ENCODE data around the gene CXCL9.
"Not testable (repeated sequence)": the region's sequence is repeated elsewhere in the genome, so short reads cannot be mapped to it uniquely, and the experiment has no call there.

CXCL9 gene

GRCh38 chr4:76011700-76012387, 4.5 kb upstream of the CXCL9 start:
- DNase-seq, result no peak

DNA sequence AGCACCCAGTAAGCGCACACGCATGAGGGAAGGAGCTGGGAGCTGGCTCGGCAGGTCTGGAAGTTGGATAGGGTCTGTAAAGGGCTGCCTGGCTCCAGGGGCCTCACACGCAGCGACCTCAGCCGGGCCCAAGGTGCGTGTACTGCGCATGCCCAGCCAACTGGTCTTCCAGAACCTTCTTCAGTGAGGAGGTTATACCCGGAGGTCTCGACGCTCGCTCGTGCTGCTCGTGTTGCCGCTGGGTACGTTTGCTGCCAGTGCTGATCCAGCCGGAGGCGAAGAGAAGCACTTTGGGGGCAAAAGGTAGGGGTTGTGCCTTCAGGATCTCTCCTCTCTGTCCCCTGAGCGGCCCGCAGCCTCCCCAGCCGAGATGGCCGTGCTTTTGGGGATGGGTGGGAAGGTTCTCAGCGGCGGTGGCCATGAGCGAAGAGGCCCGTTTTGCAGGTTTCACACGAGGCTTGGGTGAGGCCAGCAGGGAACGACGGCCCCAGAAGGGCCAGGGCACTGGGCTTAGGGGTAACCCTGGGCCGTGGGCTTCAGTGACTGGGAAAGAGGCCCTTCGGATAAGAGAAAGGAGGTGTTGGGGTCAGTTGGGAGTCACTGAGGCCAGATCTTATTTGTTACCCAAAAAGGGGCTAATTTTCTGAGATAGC, 3.8 kb upstream of the CXCL9 start:
- DNase-seq, result no peak

- no peak for DNase-seq
Observed at GRCh38 chr4:76010576-76010975, 3.3 kb upstream of the CXCL9 start.

DNA sequence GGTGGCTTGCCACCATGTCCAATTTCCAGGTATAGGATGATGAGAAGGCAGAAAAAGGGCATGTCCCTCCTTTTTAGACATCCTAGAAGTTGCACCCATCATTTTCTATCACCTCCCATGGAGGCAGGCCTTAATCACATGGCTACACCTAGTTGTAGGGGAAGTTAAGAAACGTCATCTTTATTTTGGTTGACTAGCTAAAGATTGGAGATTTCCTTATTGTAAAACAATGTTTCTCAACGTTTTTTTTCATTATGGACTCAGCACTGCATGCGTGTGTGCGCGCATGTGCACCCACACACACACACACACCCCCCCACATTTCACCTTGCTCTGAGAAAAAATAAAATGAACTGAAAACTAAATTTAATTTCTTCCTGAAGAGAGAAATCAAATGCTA, 2.0 kb upstream of the CXCL9 start:
- no peak for DNase-seq

GRCh38 chr4:76003620-76004019, 3.7 kb downstream of the CXCL9 start:
- DNase-seq, result no peak

GRCh38 chr4:76003035-76003434, 4.3 kb downstream of the CXCL9 start:
- no peak for DNase-seq

DNA sequence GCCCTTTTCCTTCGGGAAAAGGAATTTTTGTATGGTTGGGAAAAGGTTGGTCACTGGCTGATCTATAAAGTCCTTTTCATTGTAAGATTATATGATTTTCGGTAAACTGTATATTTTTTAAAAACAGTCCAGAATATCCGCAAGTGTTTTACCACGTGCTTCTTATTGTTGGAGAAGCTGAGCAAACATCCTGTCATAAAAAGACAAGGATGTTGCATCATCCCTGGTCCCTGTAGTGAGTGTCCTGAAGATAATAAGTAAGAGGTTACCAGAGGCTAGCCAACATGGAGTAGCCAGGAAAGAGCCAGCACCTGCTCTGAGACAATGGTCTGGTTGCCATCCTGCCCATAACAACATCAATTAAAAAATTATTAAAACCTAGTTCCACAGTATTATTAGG, 5.1 kb downstream of the CXCL9 start:
- no peak for DNase-seq

GRCh38 chr4:76001700-76002099, 5.6 kb downstream of the CXCL9 start:
- no peak for DNase-seq

GRCh38 chr4:76000279-76000678, 7.0 kb downstream of the CXCL9 start:
- DNase-seq, result no peak

GRCh38 chr4:75998525-75999147, 8.7 kb downstream of the CXCL9 start:
- not testable (repeated sequence) for DNase-seq

DNA sequence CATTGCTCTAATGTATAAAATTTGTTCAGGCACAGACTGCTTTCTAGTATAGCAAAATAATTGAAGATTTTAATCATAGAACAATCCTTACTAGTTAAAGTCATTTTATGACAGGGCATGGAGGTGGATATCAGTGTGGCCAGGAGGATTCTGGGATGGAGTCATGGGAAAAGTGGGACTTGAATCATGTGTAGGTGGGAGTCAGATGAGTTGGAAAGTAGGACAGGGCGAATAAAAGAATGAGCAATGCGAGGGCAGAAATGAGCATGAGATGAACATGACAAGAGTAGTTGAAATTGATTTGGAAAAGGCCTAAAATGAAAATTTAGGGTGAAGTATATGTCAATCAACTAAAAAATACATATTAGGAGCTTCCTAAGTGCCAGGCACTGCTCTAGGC, 9.4 kb downstream of the CXCL9 start:
- no peak for DNase-seq

DNA sequence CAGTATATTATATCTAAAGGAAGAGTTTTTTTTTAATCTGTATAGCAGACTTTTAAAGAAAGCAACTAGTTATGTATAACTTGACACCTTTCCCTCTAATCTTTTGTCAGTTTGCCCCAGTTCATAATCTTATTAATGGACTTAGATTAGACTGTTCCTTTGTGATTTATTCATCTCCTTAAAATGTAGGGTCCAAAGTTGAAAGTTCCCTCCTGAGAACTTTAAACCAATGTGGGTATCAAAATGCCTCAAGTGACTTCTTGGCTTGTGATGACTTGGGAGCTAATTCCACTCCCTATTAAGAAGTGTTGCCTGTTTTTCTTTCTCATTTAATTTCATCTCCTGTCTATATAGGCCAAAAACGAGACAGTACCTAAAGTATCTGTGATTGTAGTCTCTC, 10.2 kb downstream of the CXCL9 start:
- no peak for DNase-seq

- DNase-seq, result no peak
Observed at GRCh38 chr4:75995727-75996126, 11.6 kb downstream of the CXCL9 start.

GRCh38 chr4:75992462-75992861, 14.8 kb downstream of the CXCL9 start:
- DNase-seq, result no peak

GRCh38 chr4:75989846-75990528, 17.3 kb downstream of the CXCL9 start:
- no peak for DNase-seq

DNA sequence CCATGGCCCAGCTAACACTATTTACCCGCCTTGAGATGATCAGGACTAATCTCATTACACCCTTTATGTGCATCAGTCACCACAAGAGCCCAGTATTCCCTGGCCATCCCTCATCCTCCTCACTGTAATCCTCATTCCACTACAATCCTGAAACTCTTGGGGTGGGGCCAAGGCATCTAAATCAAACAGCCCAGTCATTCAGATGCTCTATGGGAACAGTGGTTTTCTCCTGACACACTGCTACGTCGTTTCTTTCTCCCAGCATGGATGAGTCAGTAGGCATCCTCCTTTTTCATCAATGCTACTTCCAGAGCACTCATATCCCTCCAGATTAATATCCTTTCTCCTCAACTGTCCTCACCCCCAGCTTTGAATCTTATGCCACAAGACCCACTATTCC, 22.2 kb downstream of the CXCL9 start:
- DNase-seq, result no peak

GRCh38 chr4:75980576-75980975, 26.7 kb downstream of the CXCL9 start:
- DNase-seq, result no peak

DNA sequence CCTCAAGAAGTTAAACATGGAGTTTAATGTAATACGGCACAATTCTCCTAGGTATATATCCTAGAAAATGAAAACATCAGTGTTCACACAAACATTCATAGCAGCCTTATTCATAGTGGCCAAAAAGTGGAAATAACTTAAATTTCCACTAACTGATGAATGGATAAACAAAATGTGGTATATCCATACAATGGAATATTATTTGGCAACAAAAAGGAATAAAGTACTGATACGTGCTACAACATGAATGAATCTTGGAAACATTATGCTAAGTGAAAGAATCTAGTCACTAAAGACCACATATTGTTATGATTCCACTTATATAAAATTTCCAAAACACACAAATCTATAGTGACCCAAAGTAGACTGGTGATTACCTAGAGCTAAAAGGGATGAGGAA, 31.1 kb downstream of the CXCL9 start:
- no peak for DNase-seq

DNA sequence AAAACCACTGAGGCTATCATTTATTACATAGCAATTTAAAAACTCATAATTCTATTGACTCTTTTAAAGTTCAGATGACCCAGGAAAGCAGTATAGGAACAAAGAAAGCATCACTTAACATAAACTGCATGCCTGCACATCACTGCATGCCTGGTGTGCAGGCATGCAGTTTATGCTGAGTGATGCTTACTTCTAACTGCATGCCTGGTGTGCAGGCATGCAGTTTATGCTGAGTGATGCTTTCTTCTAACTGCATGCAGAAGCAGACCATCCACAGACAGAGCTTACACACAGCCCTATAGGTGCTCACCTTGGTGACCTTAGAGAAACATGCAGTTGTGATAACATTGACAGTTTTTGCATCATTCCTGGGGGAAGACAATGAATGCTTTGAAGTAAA, 33.5 kb downstream of the CXCL9 start:
- DNase-seq, result no peak

DNA sequence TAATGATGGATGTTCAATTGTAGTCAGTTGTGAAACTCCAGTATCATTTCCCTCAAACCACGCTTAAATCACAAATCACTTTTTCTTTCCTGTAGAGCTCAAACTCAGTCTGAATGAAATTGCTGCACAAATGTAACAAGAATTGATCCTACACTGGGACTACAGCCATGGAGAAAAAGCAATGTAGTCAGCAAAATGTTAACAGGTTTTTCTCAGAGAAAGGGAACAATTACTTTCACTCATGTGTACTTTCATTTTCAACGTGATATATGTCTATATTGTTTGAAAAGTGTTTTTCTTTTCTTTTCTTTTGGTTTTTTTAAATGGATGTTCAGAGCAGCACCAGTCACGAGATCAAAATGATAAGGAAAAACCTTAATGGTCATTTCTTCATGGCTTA, 39.2 kb downstream of the CXCL9 start:
- no peak for DNase-seq

- no peak for DNase-seq
Observed at GRCh38 chr4:75963558-75963957, 43.8 kb downstream of the CXCL9 start.

GRCh38 chr4:75962072-75962471, 45.2 kb downstream of the CXCL9 start:
- not testable (repeated sequence) for DNase-seq

DNA sequence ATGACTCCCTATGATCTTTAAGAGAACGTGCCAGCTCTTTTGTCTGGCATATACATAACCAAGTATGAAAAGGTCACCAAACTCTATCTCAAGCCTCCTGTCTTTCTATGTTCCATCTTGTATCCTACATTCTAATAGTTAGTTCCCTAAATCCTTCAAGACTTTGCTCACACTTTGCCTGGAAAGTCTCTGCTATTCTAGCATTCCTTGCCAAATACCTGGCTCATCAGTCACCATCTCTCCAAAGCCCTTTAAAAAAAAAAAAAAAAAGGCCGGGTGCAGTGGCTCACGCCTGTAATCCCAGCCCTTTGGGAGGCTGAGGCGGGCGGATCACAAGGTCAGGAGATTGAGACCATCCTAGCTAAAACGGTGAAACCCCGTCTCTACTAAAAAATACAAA, 48.8 kb downstream of the CXCL9 start:
- DNase-seq, result not testable (repeated sequence)

DNA sequence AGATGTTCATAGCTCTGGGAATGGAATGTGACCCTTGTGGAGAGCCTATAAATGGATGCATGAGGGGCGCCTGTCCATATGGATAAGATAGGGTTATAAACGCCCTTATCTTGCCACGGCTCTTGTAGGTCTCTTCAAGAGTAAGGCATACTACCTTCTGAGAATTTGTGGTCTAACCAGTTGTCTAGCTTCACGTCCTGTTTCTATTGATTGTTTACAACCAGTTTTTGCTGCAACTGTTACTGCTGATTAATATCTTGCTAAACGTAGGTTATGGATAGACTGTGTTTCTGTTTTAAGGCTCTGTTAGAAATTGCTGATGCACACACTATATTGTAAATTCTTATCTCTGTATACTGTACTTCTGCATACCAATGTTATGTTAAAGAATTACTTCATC, 52.5 kb downstream of the CXCL9 start:
- DNase-seq, result not testable (repeated sequence)
